ENCODE results near the gene THADA.

DNA sequence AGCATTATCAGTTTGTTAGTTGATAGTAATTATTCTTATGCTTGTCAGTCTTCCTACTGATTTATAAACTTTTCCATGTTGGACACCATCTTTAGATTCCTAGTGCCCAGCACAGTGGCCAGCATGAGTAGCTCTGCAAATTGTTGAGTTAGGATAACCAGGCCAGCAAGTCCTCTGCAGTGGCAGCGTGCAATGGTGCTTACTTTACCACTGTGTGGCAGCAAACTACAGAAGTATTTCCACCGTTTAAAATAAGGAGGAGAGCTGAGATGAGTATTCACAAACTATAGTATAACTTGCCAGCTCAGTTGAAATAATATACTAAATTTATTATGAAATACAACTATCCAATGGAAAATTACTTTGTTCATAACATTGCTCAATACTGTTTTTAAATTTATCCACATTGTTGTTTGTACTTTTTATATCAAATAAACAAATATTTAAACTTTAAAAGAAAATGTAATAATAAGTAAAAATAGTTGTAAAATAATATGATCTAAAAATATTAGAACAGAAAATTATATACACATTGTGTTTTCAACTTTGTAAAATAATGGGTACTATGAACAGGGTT lies 9.3 kb upstream of the THADA start:
- TF ChIP-seq, protein P1, sequence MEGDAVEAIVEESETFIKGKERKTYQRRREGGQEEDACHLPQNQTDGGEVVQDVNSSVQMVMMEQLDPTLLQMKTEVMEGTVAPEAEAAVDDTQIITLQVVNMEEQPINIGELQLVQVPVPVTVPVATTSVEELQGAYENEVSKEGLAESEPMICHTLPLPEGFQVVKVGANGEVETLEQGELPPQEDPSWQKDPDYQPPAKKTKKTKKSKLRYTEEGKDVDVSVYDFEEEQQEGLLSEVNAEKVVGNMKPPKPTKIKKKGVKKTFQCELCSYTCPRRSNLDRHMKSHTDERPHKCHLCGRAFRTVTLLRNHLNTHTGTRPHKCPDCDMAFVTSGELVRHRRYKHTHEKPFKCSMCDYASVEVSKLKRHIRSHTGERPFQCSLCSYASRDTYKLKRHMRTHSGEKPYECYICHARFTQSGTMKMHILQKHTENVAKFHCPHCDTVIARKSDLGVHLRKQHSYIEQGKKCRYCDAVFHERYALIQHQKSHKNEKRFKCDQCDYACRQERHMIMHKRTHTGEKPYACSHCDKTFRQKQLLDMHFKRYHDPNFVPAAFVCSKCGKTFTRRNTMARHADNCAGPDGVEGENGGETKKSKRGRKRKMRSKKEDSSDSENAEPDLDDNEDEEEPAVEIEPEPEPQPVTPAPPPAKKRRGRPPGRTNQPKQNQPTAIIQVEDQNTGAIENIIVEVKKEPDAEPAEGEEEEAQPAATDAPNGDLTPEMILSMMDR (IDR thresholded peaks at IDR 0.05; ENCODE audit: borderline replicate concordance, extremely low read depth, low read length, poor library complexity, severe bottlenecking): peak; percentile 73
- no peak for TF ChIP-seq EZH2 (IDR thresholded peaks at IDR 0.05; ENCODE audit: borderline replicate concordance, low read depth, low read length, severe bottlenecking)
